ENCODE results near the gene RIMBP2.
"Not testable (repeated sequence)": the region's sequence is repeated elsewhere in the genome, so short reads cannot be mapped to it uniquely, and the experiment has no call there.

RIMBP2 gene

DNA sequence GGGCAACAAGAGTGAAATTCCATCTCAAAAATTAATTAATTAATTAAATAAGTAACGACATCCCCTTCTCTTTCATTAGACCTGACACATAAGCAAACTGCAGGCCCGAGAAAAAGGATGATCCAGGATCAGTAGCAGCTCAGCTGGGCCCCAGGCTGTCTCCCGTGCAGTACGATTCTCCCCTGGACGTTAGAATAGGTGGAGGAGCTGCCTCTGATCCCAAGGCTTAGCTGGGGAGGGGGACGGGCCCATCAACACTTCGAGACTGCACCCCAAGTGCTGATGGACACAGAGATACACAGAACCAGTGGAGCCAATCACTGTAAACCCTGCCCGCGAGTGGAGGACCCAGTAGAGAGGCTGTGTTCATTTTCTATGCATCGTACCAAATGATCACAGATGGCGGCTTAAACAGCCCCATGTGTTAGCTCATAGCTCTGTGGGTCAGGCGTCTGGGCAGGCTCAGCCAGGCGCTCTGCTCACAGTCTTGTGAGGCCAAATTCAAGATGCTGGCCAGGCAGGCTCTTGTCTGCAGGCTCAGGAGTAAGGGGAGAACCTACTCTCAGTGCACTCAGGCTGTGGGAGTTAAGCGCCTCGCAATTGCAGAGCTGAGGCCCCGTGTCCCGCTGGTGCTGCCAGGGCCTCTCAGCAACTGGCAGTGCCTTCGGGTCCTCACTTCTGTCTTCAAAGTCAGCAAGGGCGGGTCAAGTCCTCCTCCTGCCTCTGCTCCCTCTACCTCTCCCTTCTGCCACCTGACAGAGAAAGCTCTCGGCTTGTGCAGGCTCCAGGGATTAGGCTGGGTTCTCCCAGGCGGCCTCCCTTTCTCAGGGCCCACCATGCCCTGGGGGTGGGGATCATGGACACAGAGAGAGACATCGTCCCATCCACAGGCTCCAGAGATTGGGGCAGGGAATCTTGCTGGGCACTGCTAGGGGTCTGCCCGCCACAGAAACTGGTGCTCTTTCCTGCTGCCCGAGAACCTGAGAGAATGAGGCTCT is 26.4 kb downstream of the RIMBP2 start:
- no peak for DNase-seq
- in situ Hi-C loops (cut with HindIII; ENCODE audit: low pct_ligation_motif_present, low pct_unique_long_range_greater_than_20kb, low sequenced_read_pairs): no loop called here

DNA sequence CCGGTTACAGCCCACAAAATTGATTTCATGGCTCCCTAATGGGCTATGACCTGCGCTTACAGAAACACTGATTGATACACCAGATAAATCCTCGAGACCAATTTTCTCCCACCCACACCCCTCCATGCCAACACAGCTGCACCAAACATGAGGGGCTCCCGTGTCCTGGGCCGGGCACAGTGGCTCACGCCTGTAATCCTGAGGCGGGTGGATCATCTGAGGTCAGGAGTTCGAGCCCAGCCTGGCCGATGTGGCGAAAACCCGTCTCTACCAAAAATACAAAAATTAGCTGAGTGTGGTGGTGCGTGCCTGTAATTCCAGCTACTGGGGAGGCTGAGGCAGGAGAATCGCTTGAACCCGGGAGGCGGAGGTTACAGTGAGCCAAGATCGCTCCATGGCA is 27.1 kb downstream of the RIMBP2 start:
- in situ Hi-C loops (cut with HindIII; ENCODE audit: low pct_ligation_motif_present, low pct_unique_long_range_greater_than_20kb, low sequenced_read_pairs); DNase-seq: not testable (repeated sequence)

GRCh38 chr12:130687796-130688778 is 28.0 kb downstream of the RIMBP2 start:
- no peak for DNase-seq

GRCh38 chr12:130687190-130687589 is 28.9 kb downstream of the RIMBP2 start:
- no peak for DNase-seq

More at GRCh38 chr12:130687796-130688778, 28.0 kb downstream of the RIMBP2 start:
- in situ Hi-C loops (cut with HindIII; ENCODE audit: low pct_ligation_motif_present, low pct_unique_long_range_greater_than_20kb, low sequenced_read_pairs): no loop called here

DNA sequence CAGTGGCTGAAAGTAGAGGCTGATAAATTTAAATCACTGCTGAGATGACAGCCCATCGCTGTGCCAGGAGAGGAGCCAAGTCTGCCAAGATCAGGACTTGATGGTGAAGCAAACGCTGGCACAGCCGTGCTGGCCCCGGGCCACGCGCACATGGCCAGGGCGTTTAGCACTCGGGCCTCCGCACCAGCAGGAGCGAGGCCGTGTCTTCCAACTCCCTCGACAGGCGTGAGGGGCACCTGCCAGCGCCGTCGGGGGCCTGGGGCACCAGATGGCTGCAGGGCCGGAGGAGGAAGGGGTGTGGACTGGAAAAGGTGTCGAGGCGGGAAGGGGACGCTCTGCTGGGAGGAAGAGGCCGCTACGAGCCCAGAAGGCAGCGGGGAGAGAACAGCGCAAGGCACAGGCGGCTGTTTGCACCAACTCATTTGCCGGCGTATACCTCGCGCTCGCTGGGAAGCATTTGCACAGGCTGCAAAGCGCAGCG is 29.5 kb downstream of the RIMBP2 start:
- no peak for DNase-seq

More at GRCh38 chr12:130687190-130687589, 28.9 kb downstream of the RIMBP2 start:
- in situ Hi-C loops (cut with HindIII; ENCODE audit: low pct_ligation_motif_present, low pct_unique_long_range_greater_than_20kb, low sequenced_read_pairs): no loop called here

GRCh38 chr12:130685850-130686249 is 30.2 kb downstream of the RIMBP2 start:
- no peak for DNase-seq
- in situ Hi-C loops (cut with HindIII; ENCODE audit: low pct_ligation_motif_present, low pct_unique_long_range_greater_than_20kb, low sequenced_read_pairs): no loop called here

More for the DNA sequence above, 29.5 kb downstream of the RIMBP2 start:
- in situ Hi-C loops (cut with HindIII; ENCODE audit: low pct_ligation_motif_present, low pct_unique_long_range_greater_than_20kb, low sequenced_read_pairs): no loop called here

DNA sequence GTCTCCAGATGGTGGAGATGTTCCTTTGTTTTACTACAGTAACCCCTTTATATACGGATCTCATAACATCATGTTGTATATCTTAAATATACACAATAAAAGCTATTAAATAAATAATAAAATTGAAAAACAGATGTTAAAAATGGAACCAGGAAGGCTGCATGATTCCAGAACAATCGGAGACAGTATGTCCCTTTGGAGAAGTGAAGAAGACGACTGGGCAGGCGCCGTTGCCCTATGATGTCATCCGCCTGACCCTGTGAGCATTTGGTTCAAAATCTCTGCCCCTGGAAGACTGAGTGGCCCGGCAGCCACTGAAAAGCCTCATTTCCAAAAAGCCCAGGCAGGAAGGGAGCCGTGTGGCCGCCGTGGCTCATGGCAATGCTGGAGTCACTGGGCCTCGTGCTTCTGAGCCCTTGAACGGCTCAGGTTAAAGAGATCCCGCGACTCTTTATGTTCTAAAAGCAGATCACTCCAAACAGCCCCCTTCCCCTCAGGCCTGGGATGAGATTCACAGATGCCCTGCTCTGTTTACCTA is 30.8 kb downstream of the RIMBP2 start:
- in situ Hi-C loops (cut with HindIII; ENCODE audit: low pct_ligation_motif_present, low pct_unique_long_range_greater_than_20kb, low sequenced_read_pairs): no loop called here
- DNase-seq: no peak

DNA sequence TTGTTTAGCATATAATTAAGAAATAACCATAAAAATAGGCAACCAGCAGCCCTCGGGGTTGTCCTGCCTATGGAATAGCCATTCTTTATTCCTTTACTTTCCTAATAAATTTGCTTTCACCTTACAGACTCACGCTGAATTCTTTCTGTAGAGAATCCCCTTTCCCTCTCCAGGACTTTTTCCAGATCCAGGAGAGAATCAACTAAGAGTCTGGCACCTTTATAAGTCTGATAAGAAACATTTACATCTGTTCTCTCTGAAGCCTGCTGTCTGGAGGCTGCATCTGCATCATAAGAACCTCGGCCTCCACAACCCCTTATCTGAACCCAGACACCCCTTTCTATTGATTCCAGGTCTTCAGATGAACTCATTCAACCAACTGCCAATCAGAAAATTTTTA is 32.3 kb downstream of the RIMBP2 start:
- in situ Hi-C loops (cut with HindIII; ENCODE audit: low pct_ligation_motif_present, low pct_unique_long_range_greater_than_20kb, low sequenced_read_pairs): no loop called here
- DNase-seq: no peak

- in situ Hi-C loops (cut with HindIII; ENCODE audit: low pct_ligation_motif_present, low pct_unique_long_range_greater_than_20kb, low sequenced_read_pairs): no loop called here
- no peak for DNase-seq
Observed at GRCh38 chr12:130683080-130683479, 33.0 kb downstream of the RIMBP2 start.

DNA sequence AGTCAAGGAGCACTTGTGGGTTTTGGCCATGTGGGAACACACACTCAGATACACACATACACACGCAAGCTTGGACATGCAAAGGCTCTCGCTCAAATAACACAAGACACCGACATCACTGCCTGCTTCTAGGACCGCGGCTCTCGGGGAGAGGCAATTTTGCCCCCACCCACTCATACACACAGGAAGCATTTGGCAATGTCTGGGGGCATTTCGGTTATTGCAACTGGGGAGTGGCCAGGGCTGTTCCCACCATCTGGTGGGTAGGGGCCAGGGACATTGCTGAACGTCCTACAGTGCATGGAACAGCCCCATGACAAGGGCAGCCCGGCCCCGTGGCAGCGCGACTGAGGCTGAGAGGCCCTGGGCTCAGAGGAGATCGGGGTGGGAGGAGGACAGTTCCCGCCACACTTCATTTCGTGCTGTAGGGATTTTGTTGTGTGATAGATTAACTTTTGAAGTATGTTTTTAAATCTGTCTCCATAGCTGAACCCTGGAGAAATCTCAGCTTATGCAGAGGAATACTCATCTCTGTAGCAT is 35.6 kb downstream of the RIMBP2 start:
- no peak for DNase-seq
- in situ Hi-C loops (cut with HindIII; ENCODE audit: low pct_ligation_motif_present, low pct_unique_long_range_greater_than_20kb, low sequenced_read_pairs): no loop called here

GRCh38 chr12:130677957-130678558 is 38.0 kb downstream of the RIMBP2 start:
- in situ Hi-C loops (cut with HindIII; ENCODE audit: low pct_ligation_motif_present, low pct_unique_long_range_greater_than_20kb, low sequenced_read_pairs): no loop called here
- no peak for DNase-seq

DNA sequence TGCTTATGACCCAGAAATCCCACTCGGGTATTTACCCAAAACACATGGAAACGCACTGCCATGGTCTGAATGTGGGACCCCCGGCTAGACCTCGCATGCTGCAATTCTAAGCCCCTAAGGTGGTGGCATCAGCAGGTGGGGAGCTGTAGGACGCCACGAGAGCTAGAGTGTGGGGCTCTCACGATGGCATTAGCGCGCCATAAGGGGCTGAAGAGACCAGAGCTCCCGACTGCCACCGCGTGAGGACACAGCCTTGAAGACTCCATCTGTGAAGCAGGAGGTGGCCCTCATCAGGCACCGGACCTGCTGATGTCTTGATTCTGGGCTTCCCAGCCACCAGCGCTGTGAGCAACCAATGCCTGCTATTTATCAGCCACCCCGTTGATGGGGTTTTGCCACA is 40.3 kb downstream of the RIMBP2 start:
- in situ Hi-C loops (cut with HindIII; ENCODE audit: low pct_ligation_motif_present, low pct_unique_long_range_greater_than_20kb, low sequenced_read_pairs): no loop called here

GRCh38 chr12:130675121-130675520 is 41.0 kb downstream of the RIMBP2 start:
- in situ Hi-C loops (cut with HindIII; ENCODE audit: low pct_ligation_motif_present, low pct_unique_long_range_greater_than_20kb, low sequenced_read_pairs): no loop called here
- no peak for DNase-seq

More for the DNA sequence above, 40.3 kb downstream of the RIMBP2 start:
- no peak for DNase-seq

- in situ Hi-C loops (cut with HindIII; ENCODE audit: low pct_ligation_motif_present, low pct_unique_long_range_greater_than_20kb, low sequenced_read_pairs): no loop called here
Observed at GRCh38 chr12:130674676-130675075, 41.4 kb downstream of the RIMBP2 start.

DNA sequence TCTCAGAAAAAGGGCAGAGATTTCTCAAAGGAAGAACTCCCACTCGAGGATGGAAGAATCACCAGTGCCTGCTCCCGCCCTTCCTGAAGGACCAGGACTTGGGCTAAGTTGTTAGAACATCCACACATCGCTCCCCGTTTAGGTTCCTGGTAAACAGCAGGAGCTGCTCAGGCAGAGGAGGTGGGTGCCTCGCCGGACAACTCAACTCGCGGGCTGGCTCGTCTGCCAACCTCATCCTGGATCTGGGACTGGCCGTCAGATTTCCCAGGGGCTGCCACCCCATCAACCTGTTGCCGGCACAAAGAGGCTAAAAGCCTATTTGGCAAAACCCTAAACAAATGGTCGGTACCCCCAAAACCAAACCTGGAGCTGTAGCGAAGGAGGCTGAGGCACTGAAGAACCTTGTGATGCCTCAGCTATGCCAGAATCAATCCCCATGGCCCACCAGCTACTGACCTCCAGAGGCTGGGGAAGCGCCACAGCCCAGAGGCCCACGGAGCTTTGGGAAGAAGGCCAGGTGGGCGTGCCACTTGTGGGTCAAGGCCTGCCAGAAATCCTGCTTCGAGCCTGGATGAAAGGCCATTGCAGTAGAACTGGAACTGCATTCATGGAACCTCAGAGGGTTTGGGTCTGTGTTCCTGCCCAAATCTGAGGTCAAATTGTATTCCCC is 42.9 kb downstream of the RIMBP2 start:
- in situ Hi-C loops (cut with HindIII; ENCODE audit: low pct_ligation_motif_present, low pct_unique_long_range_greater_than_20kb, low sequenced_read_pairs): no loop called here
- DNase-seq: no peak

More at GRCh38 chr12:130674676-130675075, 41.4 kb downstream of the RIMBP2 start:
- no peak for DNase-seq

GRCh38 chr12:130672089-130672820 is 43.8 kb downstream of the RIMBP2 start:
- in situ Hi-C loops (cut with HindIII; ENCODE audit: low pct_ligation_motif_present, low pct_unique_long_range_greater_than_20kb, low sequenced_read_pairs): no loop called here
- DNase-seq: no peak

DNA sequence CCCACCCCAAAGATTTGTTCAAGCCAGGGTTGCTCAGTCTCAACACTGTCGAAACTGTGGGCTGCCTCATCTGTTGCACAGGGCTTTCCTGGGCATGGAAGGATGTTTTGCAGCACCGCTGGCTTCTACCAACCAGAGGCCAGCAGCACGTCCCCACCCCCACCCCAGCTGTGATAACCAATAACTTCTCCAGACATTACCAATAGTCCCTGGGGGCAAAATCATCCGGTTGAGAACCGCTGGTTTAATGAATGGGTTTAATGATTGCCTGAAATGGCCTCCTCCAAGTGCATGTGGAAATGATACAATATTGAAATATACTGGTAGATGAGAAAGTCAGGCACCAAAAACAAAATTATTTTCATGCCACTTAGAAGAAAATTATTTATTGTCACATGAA is 44.5 kb downstream of the RIMBP2 start:
- in situ Hi-C loops (cut with HindIII; ENCODE audit: low pct_ligation_motif_present, low pct_unique_long_range_greater_than_20kb, low sequenced_read_pairs): no loop called here
- DNase-seq: no peak
